Mucosa of rectum (tissue), 2 donors: ENCODE data around the gene PMEL.
A peak's percentile ranks its signal among the peaks of the same experiment; 100 is the strongest.

Experiments
- H3K27ac ChIP-seq, 2 donors: one replicate each; pipeline ENCODE4 v1.7.0; 2013; ENCODE audit warnings: inconsistent platforms in 2 of 2, low read depth in 2 of 2, low read length in 2 of 2
- H3K27me3 ChIP-seq, 2 donors: one replicate each; pipeline ENCODE4 v1.7.0; 2013; ENCODE audit warnings: low read length in 2 of 2; ENCODE audit not compliant: control insufficient read depth in 2 of 2, insufficient read depth in 2 of 2
- H3K36me3 ChIP-seq, 2 donors: one replicate each; pipeline ENCODE4 v1.7.0; 2013; ENCODE audit warnings: low read length in 2 of 2; ENCODE audit not compliant: control insufficient read depth in 2 of 2, insufficient read depth in 2 of 2
- H3K4me1 ChIP-seq, 2 donors: one replicate each; pipeline ENCODE4 v1.7.0; 2013; ENCODE audit warnings: low read length in 2 of 2, mild to moderate bottlenecking in 1 of 2; ENCODE audit not compliant: control insufficient read depth in 2 of 2, insufficient read depth in 2 of 2
- H3K4me3 ChIP-seq, 2 donors: one replicate each; pipeline ENCODE4 v1.7.0; 2013; ENCODE audit warnings: low read length in 2 of 2
- H3K9ac ChIP-seq, 2 donors: one replicate each; pipeline ENCODE4 v1.7.0; 2013; ENCODE audit warnings: low read length in 2 of 2, low read depth in 1 of 2, mild to moderate bottlenecking in 1 of 2
- H3K9me3 ChIP-seq, 2 donors: one replicate each; pipeline ENCODE4 v1.7.0; 2013; ENCODE audit warnings: low read length in 2 of 2; ENCODE audit not compliant: control insufficient read depth in 2 of 2
- donor health status: healthy.
- donor health status: Normal muscosa, but diverticular disease.

The PMEL gene

DNA sequence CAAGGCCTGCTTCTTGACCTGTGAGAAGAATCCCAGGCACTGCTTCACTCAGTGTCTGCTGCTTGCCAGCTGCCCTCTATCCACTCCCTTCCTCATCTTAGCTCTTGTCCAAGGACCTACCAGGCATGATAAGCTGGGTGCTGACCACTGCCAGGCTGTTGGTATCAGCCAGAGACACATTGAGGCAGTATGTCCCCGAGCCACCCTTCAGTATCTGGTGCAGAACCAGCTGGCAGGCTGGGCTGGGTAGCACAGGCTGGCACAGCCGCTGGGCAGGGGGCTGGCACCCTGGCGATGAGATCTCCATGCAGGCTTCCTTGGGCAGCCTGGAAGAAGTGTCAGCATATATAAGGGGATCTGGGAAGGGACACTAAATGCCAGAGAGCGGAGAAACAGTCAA lies 10.5 kb downstream of the PMEL start:
- peaks cover 6 to 8% of the 10 kb centered on the region in 2 donors for H3K4me1 ChIP-seq
- no peaks in the 10 kb centered on the region for H3K9me3 ChIP-seq
- H3K27me3 ChIP-seq = no peaks in the 10 kb centered on the region
- H3K36me3 ChIP-seq = peaks cover 25 to 33% of the 10 kb centered on the region in 2 donors
- H3K9ac ChIP-seq = no peak overlapping the region
- H3K27ac ChIP-seq = no peak overlapping the region
- no peak overlapping the region for H3K4me3 ChIP-seq

- no peak overlapping the region for H3K9ac ChIP-seq
- no peak overlapping the region for H3K27ac ChIP-seq
- no peaks in the 10 kb centered on the region for H3K27me3 ChIP-seq
- no peak overlapping the region for H3K4me3 ChIP-seq
- H3K9me3 ChIP-seq = no peaks in the 10 kb centered on the region
- H3K36me3 ChIP-seq = peaks cover 16 to 36% of the 10 kb centered on the region in 2 donors
- H3K4me1 ChIP-seq = no peaks in the 10 kb centered on the region
Measured at GRCh38 chr12:55946553-55946952, 19.3 kb downstream of the PMEL start.

DNA sequence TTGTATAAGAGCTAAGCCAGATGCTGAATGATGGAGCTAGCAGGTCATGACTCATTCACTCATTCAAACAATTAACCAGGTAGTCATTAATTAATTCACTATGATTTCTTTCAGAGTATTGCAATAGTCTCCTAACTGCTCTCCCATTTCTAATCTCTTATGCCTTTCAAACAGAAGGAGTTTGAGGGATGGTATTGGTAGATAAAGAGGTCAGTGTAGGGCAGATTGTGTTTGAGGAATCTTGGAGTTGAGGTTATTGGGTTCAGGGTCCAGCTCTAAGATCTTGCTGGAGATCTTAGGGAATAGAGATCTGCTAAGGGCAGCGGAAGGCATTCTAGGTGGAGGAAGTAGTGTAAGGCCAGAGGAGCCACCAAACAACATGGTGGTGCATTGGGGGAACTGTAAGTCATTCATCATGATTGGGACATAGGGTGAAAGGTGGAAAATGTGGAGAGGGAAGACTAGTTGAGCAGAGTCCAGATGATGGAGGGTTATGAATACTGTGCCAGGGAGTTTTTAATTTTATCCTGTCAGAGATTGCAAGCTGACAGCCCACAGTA lies 23.2 kb downstream of the PMEL start:
- Histone ChIP-seq H3K27ac (no peak overlapping the region), H3K27me3 (no peaks in the 10 kb centered on the region), H3K9me3 (no peaks in the 10 kb centered on the region), H3K9ac (no peak overlapping the region), H3K36me3 (peaks cover 41 to 57% of the 10 kb centered on the region in 2 donors), H3K4me1 (peaks cover 10 to 13% of the 10 kb centered on the region in 2 donors), H3K4me3 (no peak overlapping the region)

DNA sequence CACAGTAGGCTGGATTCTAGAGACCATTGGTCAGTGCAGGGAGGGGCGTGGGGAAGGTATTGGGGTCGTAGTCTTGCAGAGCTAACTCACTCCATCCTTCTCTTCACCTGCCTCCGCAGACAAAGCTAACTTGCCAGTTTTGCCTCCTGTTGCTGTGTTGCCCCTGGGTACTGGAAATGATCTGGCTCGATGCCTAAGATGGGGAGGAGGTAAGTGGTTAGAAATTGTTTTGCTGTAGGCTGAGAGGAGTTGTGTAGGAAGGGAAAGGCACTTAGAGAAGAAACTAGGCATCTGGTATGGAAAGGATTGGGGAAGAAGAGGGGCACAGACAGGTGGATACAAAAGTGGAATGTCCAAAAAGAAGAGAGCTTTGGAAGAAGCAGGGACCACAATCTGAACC lies 23.8 kb downstream of the PMEL start:
- H3K4me1 ChIP-seq = peaks cover 10 to 13% of the 10 kb centered on the region in 2 donors
- no peak overlapping the region for H3K27ac ChIP-seq
- H3K27me3 ChIP-seq = no peaks in the 10 kb centered on the region
- H3K4me3 ChIP-seq = no peak overlapping the region
- no peaks in the 10 kb centered on the region for H3K9me3 ChIP-seq
- H3K9ac ChIP-seq = no peak overlapping the region
- H3K36me3 ChIP-seq = peaks cover 43 to 63% of the 10 kb centered on the region in 2 donors

GRCh38 chr12:55940065-55940732 lies 25.6 kb downstream of the PMEL start:
- peaks cover 10 to 13% of the 10 kb centered on the region in 2 donors for H3K4me1 ChIP-seq
- H3K9ac ChIP-seq = peak overlapping the region; percentile 2 to 70
- H3K27me3 ChIP-seq = no peaks in the 10 kb centered on the region
- peak overlapping the region; percentile 35 to 37 for H3K4me3 ChIP-seq
- H3K27ac ChIP-seq = peak overlapping the region; percentile 62 to 79
- H3K36me3 ChIP-seq = peaks cover 45 to 65% of the 10 kb centered on the region in 2 donors
- no peaks in the 10 kb centered on the region for H3K9me3 ChIP-seq

DNA sequence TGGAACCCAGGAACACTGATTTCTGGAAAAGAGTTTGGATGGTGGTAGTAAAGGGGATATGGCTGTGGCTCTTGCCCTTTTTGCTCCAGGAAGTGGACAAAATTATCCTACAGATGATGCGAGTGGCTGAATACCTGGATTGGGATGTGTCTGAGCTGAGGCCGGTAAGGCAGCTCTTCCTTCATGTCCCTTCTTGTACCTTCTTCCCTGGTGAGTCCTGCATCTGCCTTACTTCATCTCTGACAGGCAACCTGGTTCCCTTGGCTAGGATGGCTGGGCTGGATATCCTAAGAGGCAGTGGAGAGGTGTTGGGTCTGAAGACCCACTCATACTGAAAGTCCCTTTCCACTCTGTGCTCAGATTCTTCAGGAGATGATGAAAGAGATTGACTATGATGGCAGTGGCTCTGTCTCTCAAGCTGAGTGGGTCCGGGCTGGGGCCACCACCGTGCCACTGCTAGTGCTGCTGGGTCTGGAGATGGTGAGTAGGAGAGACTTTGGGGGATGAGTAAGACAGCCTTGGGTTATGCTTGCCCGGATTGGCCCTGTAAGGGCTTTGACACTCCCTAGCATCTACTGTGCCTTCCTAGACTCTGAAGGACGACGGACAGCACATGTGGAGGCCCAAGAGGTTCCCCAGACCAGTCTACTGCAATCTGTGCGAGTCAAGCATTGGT lies 26.9 kb downstream of the PMEL start:
- H3K27ac ChIP-seq = peak overlapping the region in 1 of 2 donors; percentile 17
- H3K36me3 ChIP-seq = peaks cover 44 to 59% of the 10 kb centered on the region in 2 donors

DNA sequence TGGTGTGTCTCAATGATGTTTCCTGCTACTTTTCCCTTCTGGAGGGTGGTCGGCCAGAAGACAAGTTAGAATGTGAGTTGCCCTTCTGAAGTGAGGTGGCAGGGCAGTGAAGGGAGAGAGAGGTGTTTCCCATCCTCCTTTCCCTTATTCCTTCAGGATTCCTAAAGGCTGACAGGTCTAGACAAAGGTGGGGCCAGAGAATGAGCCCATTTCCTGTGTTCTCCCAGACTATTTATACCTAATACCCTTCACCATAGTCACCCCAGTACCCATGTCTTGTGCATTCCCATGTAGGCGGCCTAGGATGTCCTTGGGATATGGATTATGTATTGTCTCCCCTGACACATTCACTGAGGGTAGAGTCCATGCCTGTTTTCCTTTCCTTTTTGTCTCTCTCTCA lies 27.9 kb downstream of the PMEL start:
- Histone ChIP-seq H3K27me3 (no peaks in the 10 kb centered on the region), H3K36me3 (peaks cover 44 to 57% of the 10 kb centered on the region in 2 donors), H3K27ac (no peak overlapping the region), H3K4me3 (no peak overlapping the region), H3K9ac (no peak overlapping the region), H3K4me1 (peaks cover 18 to 26% of the 10 kb centered on the region in 2 donors), H3K9me3 (no peaks in the 10 kb centered on the region)

More for the DNA sequence above, 26.9 kb downstream of the PMEL start:
- Histone ChIP-seq H3K4me1 (peaks cover 13 to 18% of the 10 kb centered on the region in 2 donors), H3K4me3 (no peak overlapping the region), H3K27me3 (no peaks in the 10 kb centered on the region), H3K9ac (no peak overlapping the region), H3K9me3 (no peaks in the 10 kb centered on the region)

GRCh38 chr12:55935738-55936151 lies 30.1 kb downstream of the PMEL start:
- H3K4me3 ChIP-seq = peak overlapping the region; percentile 22 to 27

DNA sequence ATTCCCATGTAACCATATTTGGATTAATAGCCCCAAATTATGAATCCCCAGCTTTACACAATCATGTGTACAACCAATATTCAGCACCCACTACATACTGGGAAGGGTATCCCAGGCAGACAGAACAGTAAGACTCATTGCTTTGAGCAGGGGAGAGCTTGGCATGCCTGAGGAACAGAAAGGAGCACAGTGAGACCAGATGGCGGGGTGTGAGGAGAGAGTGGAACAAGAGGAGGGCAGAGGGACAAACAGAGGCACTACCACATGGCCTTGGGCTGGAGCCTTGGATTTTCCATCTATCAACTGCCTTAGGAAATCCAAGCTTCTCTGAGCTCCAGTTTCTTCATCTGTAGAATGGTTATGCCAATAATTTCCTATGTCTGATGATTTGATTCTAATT lies 31.1 kb downstream of the PMEL start:
- no peaks in the 10 kb centered on the region for H3K27me3 ChIP-seq
- H3K9ac ChIP-seq = no peak overlapping the region
- peaks cover 34 to 44% of the 10 kb centered on the region in 2 donors for H3K4me1 ChIP-seq
- H3K4me3 ChIP-seq = peak overlapping the region in 1 of 2 donors; percentile 28
- H3K36me3 ChIP-seq = peaks cover 23 to 36% of the 10 kb centered on the region in 2 donors
- no peaks in the 10 kb centered on the region for H3K9me3 ChIP-seq
- H3K27ac ChIP-seq = no peak overlapping the region

More at GRCh38 chr12:55935738-55936151, 30.1 kb downstream of the PMEL start:
- Histone ChIP-seq H3K9ac (peak overlapping the region in 1 of 2 donors; percentile 14), H3K4me1 (peaks cover 35 to 44% of the 10 kb centered on the region in 2 donors), H3K9me3 (no peaks in the 10 kb centered on the region), H3K27ac (peak overlapping the region; percentile 21 to 40), H3K27me3 (no peaks in the 10 kb centered on the region), H3K36me3 (peaks cover 27 to 40% of the 10 kb centered on the region in 2 donors)
